HepG2 (cell line): ENCODE results near the gene IQCH. TPM values are rescaled to one million over a fixed set of nuclear protein-coding genes. Genes with fewer than 3 reads are reported as not detected.

Experiments
- ARNT2 ChIP-seq: sonication (generic); formaldehyde crosslinking; IDR thresholded peaks from 2 replicates; pipeline ENCODE4 v1.8.0; 2022; ENCODE audit warnings: mild to moderate bottlenecking, low read depth, missing genetic modification reagents, moderate library complexity
- CENPX ChIP-seq: sonication (generic); formaldehyde crosslinking; IDR thresholded peaks from 2 replicates; pipeline ENCODE4 v1.9.0; 2021; ENCODE audit warnings: mild to moderate bottlenecking, missing genetic modification reagents, moderate library complexity
- GATAD1 ChIP-seq: IDR thresholded peaks from 2 replicates; pipeline ENCODE4 v1.6.1; 2016; ENCODE audit warnings: missing genetic modification reagents, missing compliant biosample characterization
- GLMP ChIP-seq: sonication (generic); formaldehyde crosslinking; IDR thresholded peaks from 2 replicates; pipeline ENCODE4 v1.9.0; 2021; ENCODE audit warnings: missing genetic modification reagents, mild to moderate bottlenecking, borderline replicate concordance
- HOXA9 ChIP-seq: sonication (generic); formaldehyde crosslinking; IDR thresholded peaks from 2 replicates; pipeline ENCODE4 v1.8.1; 2022; ENCODE audit warnings: missing genetic modification reagents, mild to moderate bottlenecking, moderate library complexity, borderline replicate concordance
- NR2F1 ChIP-seq, 2 experiments: fragments of 450-650 bp in 1 of 2; formaldehyde crosslinking in 1 of 2; IDR thresholded peaks; 2 replicates each; pipeline versions ENCODE4 v1.5.0 to v1.6.1; 2016 to 2020; ENCODE audit warnings: mild to moderate bottlenecking in 1 of 2, missing compliant biosample characterization in 1 of 2, missing genetic modification reagents in 1 of 2, moderate library complexity in 1 of 2
- PHF5A ChIP-seq: IDR thresholded peaks from one replicate; pipeline ENCODE4 v1.6.1; 2018; ENCODE audit warnings: low read depth, missing genetic modification reagents; ENCODE audit not compliant: unreplicated experiment
- POGZ ChIP-seq: sonication (generic); formaldehyde crosslinking; IDR thresholded peaks from 2 replicates; pipeline ENCODE4 v1.4.0; 2020; ENCODE audit warnings: mild to moderate bottlenecking, missing genetic modification reagents
- RBM22 ChIP-seq: fragments of 200-400 bp; formaldehyde crosslinking; optimal IDR thresholded peaks from 2 replicates; pipeline ENCODE3; 2017; ENCODE audit warnings: mild to moderate bottlenecking, low read length, moderate library complexity
- RFX5 ChIP-seq: IDR thresholded peaks from 2 replicates; pipeline ENCODE4 v1.6.1; 2011; ENCODE audit warnings: low read depth, low read length, improper control_type of control experiment
- SOX5 ChIP-seq: IDR thresholded peaks from 2 replicates; pipeline ENCODE4 v1.6.1; 2016; ENCODE audit warnings: borderline replicate concordance
- ZBTB10 ChIP-seq: sonication (generic); formaldehyde crosslinking; IDR thresholded peaks from 2 replicates; pipeline ENCODE4 v1.4.0; 2020; ENCODE audit warnings: missing genetic modification reagents, borderline replicate concordance
- ZEB1 ChIP-seq: IDR thresholded peaks from 2 replicates; pipeline ENCODE4 v1.6.1; 2012; ENCODE audit warnings: mild to moderate bottlenecking, low read depth, inconsistent platforms; ENCODE audit not compliant: insufficient replicate concordance
- ZFP36L1 ChIP-seq: sonication (generic); formaldehyde crosslinking; IDR thresholded peaks from 2 replicates; pipeline ENCODE4 v1.8.0; 2022; ENCODE audit warnings: mild to moderate bottlenecking, missing genetic modification reagents, moderate library complexity
- ZNF10 ChIP-seq: sonication (generic); formaldehyde crosslinking; IDR thresholded peaks from 2 replicates; pipeline ENCODE4 v1.4.0; 2020; ENCODE audit warnings: mild to moderate bottlenecking, low read depth, missing genetic modification reagents, borderline replicate concordance
- ZNF101 ChIP-seq: sonication (generic); formaldehyde crosslinking; IDR thresholded peaks from 2 replicates; pipeline ENCODE4 v1.4.0; 2020; ENCODE audit warnings: mild to moderate bottlenecking, low read depth, missing genetic modification reagents, borderline replicate concordance
- ZNF207 ChIP-seq: fragments of 450-650 bp; IDR thresholded peaks from 2 replicates; pipeline ENCODE4 v1.6.1; 2016; ENCODE audit warnings: antibody characterized with exemption, borderline replicate concordance
- ZNF768 ChIP-seq: sonication (generic); formaldehyde crosslinking; IDR thresholded peaks from 2 replicates; pipeline ENCODE4 v1.4.0; 2020; ENCODE audit warnings: missing genetic modification reagents
- polyA plus RNA-seq, 8 experiments: library from polyadenylated mRNA; depleted of rRNA in 3 of 8; stranded (reverse) in 7 of 8; unstranded in 1 of 8; fragments of >200 nt; fragmentation: Illumina TruSeq in 4 of 8; extraction: Trizol in 4 of 8; gene quantifications; 2 replicates each; pipeline versions ENCODE4 v1.2.1 to v1.2.3, GENCODE V29; 2011 to 2016; ENCODE audit warnings: low read depth in 4 of 8, missing spikeins in 1 of 8, mixed read lengths in 1 of 8; ENCODE audit not compliant: insufficient read depth in 1 of 8
- total RNA-seq, 5 experiments: library from RNA; depleted of rRNA; stranded (reverse); fragments of >200 nt; fragmentation: Illumina TruSeq; extraction: Trizol; gene quantifications; 2 replicates each; pipeline ENCODE4 v1.2.3, GENCODE V29; 2016; ENCODE audit warnings: low read depth in 1 of 5
- TF ChIP-seq, protein P1 (sequence below): sonication (generic); formaldehyde crosslinking; IDR thresholded peaks from 2 replicates; pipeline ENCODE4 v1.4.0; 2020; ENCODE audit warnings: missing genetic modification reagents
- TF ChIP-seq, protein P2 (sequence below): IDR thresholded peaks from 2 replicates; pipeline ENCODE4 v1.6.1; 2016

Gene IQCH
- total and polyA plus RNA-seq, 2 of the 13 experiments (the other 11 are each of a cell fraction or from before 2014, with no cell fraction given), result 0.16 to 0.55 TPM

DNA sequence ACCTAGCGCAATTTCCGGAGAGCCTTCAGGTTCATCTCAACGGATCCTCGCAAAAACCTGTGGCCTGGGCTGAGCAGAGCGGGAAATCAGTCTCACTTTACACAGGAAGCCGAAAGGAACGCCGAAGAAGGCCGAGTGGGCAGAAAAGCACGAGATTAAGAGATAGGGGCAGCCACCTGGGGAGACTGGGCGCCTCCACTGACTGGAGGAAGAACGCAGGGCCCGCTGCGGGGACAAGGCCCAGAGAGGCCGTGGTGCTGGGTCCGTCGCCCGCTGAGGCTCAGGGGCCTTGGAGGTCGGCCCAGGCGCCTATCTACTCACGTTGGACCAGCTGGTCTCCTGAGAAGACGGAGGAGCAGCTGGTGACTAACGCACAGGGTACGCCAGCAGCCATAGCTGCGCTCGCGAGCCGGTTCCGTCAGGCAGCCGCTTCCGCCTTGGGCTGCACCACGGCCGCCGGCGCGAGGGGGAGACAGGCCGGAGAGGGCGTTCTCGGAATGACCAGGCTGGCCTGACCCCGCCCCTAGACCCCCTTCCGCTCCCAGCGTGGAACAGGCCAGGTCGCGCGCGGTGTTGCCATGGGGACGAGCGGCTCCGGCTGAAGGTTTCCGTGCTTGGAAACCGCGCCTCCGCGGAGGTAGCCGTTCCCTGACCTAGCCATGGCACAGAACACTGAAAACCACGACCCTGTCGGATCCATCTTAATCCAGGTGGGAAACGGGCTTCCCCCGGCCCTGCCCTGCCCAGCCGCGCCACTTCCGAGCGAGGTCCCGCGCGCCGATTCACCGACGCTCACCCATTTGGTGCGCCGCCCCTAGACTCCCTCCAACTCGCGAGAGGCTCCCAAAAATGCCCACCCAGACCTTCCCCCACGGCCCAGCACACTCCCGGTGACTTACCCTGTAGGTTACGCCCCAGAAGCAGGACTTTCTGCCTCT lies at the start of gene IQCH, which contains the start of gene AAGAB (continued):
- TF ChIP-seq HOXA9 (CRISPR knock-in tag) (no peak), RBM22 (peak; percentile 90), ZNF101 (CRISPR knock-in tag) (no peak), PHF5A (CRISPR knock-in tag) (peak; percentile 86), ZBTB10 (CRISPR knock-in tag) (no peak), SOX5 (CRISPR knock-in tag) (peak; percentile 53), RFX5 (peak; percentile 94), GATAD1 (peak; percentile 92), ZNF207 (no peak), CENPX (CRISPR knock-in tag) (no peak), ZNF10 (no peak), NR2F1 (CRISPR knock-in tag; IDR thresholded peaks at IDR 0.05) (no peak), ZFP36L1 (CRISPR knock-in tag) (no peak), POGZ (peak; percentile 94), ZEB1 (no peak), ZNF768 (CRISPR knock-in tag) (0 out of 2 replicates have a peak, but pooled peaks have one; percentile 57), ARNT2 (peak; percentile 65; the same call in 1 of the 2 replicates), GLMP (CRISPR knock-in tag) (no peak)
- TF ChIP-seq, protein P1, sequence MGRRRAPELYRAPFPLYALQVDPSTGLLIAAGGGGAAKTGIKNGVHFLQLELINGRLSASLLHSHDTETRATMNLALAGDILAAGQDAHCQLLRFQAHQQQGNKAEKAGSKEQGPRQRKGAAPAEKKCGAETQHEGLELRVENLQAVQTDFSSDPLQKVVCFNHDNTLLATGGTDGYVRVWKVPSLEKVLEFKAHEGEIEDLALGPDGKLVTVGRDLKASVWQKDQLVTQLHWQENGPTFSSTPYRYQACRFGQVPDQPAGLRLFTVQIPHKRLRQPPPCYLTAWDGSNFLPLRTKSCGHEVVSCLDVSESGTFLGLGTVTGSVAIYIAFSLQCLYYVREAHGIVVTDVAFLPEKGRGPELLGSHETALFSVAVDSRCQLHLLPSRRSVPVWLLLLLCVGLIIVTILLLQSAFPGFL (CRISPR knock-in tag), result no peak
- TF ChIP-seq, protein P2, sequence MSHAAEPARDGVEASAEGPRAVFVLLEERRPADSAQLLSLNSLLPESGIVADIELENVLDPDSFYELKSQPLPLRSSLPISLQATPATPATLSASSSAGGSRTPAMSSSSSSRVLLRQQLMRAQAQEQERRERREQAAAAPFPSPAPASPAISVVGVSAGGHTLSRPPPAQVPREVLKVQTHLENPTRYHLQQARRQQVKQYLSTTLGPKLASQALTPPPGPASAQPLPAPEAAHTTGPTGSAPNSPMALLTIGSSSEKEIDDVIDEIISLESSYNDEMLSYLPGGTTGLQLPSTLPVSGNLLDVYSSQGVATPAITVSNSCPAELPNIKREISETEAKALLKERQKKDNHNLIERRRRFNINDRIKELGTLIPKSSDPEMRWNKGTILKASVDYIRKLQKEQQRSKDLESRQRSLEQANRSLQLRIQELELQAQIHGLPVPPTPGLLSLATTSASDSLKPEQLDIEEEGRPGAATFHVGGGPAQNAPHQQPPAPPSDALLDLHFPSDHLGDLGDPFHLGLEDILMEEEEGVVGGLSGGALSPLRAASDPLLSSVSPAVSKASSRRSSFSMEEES (CRISPR knock-in tag), result peak; percentile 50; the same call in 1 of the 2 replicates
